ENCODE data around the gene TMEM179. TPM values are rescaled to one million over a fixed set of nuclear protein-coding genes. Genes with fewer than 3 reads are reported as not detected.
"Not testable (repeated sequence)": the region's sequence is repeated elsewhere in the genome, so short reads cannot be mapped to it uniquely, and the experiment has no call there.

TMEM179 gene
- total RNA-seq, 1 experiment from 2014 or later: not detected

DNA sequence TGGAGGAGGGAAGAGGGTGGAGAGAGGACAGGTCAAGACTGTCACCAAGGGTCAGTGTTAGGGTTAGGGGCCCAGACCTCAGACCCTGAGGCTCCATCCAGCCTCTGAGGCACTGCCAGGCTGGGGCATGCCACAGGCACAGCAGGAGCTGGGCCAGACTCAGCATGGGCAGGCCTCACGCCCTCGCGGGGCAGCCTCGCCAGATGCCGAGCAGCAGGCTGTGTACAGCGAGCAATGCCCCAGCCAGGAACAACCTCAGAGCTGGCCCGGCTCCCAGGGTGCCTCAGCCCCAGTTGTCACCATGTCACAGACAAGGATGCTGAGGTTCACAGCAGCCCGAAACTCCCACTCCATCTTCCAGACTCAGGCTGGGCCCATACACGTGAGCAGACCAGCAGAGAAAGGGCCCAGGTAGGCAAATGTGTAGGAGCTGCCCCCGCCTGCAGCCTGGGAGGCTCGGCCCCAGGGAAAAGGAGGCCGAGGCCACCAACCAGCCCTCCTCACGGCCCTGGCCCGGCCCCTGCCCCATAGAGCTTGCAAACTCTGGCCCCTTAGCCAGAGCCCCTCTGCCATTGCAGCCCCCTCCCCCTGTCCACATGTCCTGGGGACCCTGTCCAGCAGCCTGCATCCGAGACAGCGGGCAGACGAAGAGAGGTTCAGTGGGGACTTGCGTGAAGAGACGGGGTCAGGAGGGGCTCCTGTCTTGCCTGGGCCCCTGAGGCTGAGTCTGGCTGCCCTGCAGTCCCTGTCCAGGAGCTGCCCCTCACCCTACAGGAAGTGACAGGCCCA is 17.5 kb downstream of the TMEM179 start:
- DNase-seq (ENCODE audit: low spot score): peak; percentile 21

- no peak for DNase-seq (ENCODE audit: low spot score)
Measured at GRCh38 chr14:104585966-104586697, 18.4 kb downstream of the TMEM179 start.

- DNase-seq (ENCODE audit: low spot score): no peak
Measured at GRCh38 chr14:104584557-104584956, 20.0 kb downstream of the TMEM179 start.

GRCh38 chr14:104583424-104584306 is 20.9 kb downstream of the TMEM179 start:
- no peak for DNase-seq (ENCODE audit: low spot score)

GRCh38 chr14:104582662-104583061 is 21.9 kb downstream of the TMEM179 start:
- DNase-seq (ENCODE audit: low spot score): no peak

GRCh38 chr14:104582005-104582404 is 22.6 kb downstream of the TMEM179 start:
- DNase-seq (ENCODE audit: low spot score): no peak

- no peak for DNase-seq (ENCODE audit: low spot score)
Measured at GRCh38 chr14:104581521-104581920, 23.1 kb downstream of the TMEM179 start.

GRCh38 chr14:104580961-104581360 is 23.6 kb downstream of the TMEM179 start:
- DNase-seq (ENCODE audit: low spot score): peak; percentile 53

GRCh38 chr14:104579939-104580338 is 24.6 kb downstream of the TMEM179 start:
- DNase-seq (ENCODE audit: low spot score): not testable (repeated sequence)

GRCh38 chr14:104579507-104579906 is 25.1 kb downstream of the TMEM179 start, which contains the start of gene C14orf180:
Gene C14orf180, plus strand, starts transcription at chr14:104579764. Its CDS starts 6,667 bp downstream, at chr14:104586431.
- no peak for DNase-seq (ENCODE audit: low spot score)

GRCh38 chr14:104578321-104578720 is 26.3 kb downstream of the TMEM179 start:
- DNase-seq (ENCODE audit: low spot score): no peak

DNA sequence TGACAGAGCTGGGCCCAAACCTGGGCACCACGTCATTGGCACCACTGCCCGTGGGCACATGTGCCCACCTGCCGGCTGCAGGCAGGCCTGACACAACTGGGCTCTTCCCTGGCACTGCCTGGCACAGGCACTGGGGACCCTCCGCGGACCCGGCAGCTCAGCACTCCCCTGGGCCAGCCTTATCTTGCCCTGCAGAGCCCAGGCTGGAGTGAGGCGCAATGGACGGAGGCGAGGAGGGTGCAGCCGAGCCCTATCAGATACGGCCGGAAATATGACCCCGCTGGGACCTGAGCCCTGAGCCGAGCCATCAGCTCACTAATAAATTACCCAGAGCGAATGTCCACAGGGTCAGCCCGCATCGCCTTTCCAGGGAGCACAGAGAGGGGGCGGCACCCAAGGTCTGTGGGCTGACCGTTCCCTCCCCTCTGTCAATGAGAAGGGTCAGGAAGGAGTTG is 26.7 kb downstream of the TMEM179 start:
- no peak for DNase-seq (ENCODE audit: low spot score)

- DNase-seq (ENCODE audit: low spot score): no peak
Measured at GRCh38 chr14:104577426-104577825, 27.1 kb downstream of the TMEM179 start.

GRCh38 chr14:104576970-104577332 is 27.6 kb downstream of the TMEM179 start:
- no peak for DNase-seq (ENCODE audit: low spot score)

DNA sequence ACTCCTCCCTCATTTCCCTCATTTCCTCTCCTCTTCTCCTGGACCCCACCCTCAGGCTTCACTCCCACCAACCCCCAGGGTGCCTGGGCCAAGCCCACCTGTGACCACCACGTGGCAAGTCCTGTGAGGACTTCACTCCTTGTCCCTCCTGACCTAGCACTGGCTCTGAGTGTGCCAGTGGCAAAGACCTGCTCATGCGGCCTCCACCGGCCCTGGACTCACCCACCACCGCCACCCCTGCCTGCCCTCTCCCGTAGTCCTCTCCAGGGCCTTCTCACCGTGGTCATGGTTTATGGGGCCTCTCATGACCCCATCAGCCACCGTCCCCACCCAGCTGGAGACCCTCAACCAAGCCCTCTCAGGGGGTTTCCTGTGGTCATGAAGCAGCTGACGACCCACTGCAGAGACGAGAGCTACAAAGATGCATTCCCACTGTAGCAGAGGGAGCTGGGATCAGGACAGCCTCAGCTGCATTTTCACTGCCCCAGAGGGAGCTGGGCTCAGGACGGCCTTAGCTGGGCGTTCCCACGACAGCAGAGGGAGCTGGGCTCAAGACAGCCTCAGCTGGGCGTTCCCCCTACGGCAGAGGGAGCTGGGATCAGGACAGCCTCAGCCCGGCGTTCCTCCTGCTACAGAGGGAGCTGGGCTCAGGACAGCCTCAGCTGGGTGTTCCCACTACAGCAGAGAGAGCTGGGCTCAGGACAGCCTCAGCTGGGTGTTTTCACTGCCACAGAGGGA is 28.2 kb downstream of the TMEM179 start:
- no peak for DNase-seq (ENCODE audit: low spot score)

- no peak for DNase-seq (ENCODE audit: low spot score)
Measured at GRCh38 chr14:104574978-104575583, 29.5 kb downstream of the TMEM179 start.

- DNase-seq (ENCODE audit: low spot score): no peak
Measured at GRCh38 chr14:104574536-104574935, 30.0 kb downstream of the TMEM179 start.

DNA sequence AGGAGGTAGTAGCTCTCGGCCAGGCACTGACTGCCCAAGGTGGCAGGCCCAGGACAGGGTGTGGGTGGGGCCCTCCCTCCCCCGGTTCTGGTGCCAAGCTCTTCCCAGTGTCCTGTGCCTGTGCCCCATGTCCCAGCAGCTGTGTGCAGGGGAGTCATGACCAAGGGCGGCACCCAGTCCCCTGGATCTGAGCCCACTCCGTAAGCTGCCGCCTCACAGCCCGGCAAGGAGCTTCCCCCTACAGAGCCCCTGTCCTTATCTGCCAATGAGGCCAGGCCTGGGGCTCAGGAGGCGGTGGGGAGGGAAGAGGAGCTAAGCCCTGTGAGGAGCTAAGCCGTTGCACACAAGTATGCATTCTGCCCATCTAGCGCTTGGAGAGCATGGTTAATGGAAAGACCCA is 30.6 kb downstream of the TMEM179 start:
- DNase-seq (ENCODE audit: low spot score): no peak

GRCh38 chr14:104572668-104573067 is 31.9 kb downstream of the TMEM179 start:
- DNase-seq (ENCODE audit: low spot score): no peak

- DNase-seq (ENCODE audit: low spot score): no peak
Measured at GRCh38 chr14:104572024-104572626, 32.4 kb downstream of the TMEM179 start.
